Pons (tissue), 1 donor: Measurements from ENCODE around the gene CYP17A1.
"Not testable (repeated sequence)": the region's sequence is repeated elsewhere in the genome, so short reads cannot be mapped to it uniquely, and the experiment has no call there.

Experiments
- DNase-seq: peaks from one replicate; pipeline ENCODE4 v3.0.0-alpha.2; 2016; ENCODE audit warnings: low spot score

Gene CYP17A1

GRCh38 chr10:102837230-102837721 is at the start of gene CYP17A1:
Gene CYP17A1 (minus strand): TSS chr10:102837413. CDS start chr10:102837361, 52 bp downstream.
- DNase-seq, result no peak

- no peak for DNase-seq
Observed at GRCh38 chr10:102880256-102880655, 43.0 kb upstream of the CYP17A1 start.

- DNase-seq, result no peak
Observed at GRCh38 chr10:102878629-102879028, 41.4 kb upstream of the CYP17A1 start.

- DNase-seq, result no peak
Observed at GRCh38 chr10:102876747-102877153, 39.5 kb upstream of the CYP17A1 start.

GRCh38 chr10:102872163-102872562 is 35.0 kb upstream of the CYP17A1 start:
- no peak for DNase-seq

- DNase-seq, result no peak
Observed at GRCh38 chr10:102870221-102870620, 33.0 kb upstream of the CYP17A1 start.

- no peak for DNase-seq
Observed at GRCh38 chr10:102869258-102870198, 32.3 kb upstream of the CYP17A1 start, which contains the start of gene AS3MT. Gene AS3MT (plus strand): TSS chr10:102869470. CDS start chr10:102869593, 123 bp downstream.

GRCh38 chr10:102868911-102869257 is 31.7 kb upstream of the CYP17A1 start:
- DNase-seq, result no peak

GRCh38 chr10:102865620-102866019 is 28.4 kb upstream of the CYP17A1 start:
- DNase-seq, result no peak

- no peak for DNase-seq
Observed at GRCh38 chr10:102863660-102864059, 26.4 kb upstream of the CYP17A1 start.

GRCh38 chr10:102859911-102860310 is 22.7 kb upstream of the CYP17A1 start:
- DNase-seq, result no peak

GRCh38 chr10:102856758-102857424 is 19.7 kb upstream of the CYP17A1 start:
- no peak for DNase-seq

GRCh38 chr10:102855731-102856436 is 18.7 kb upstream of the CYP17A1 start:
- not testable (repeated sequence) for DNase-seq

GRCh38 chr10:102853237-102853636 is 16.0 kb upstream of the CYP17A1 start:
- DNase-seq, result not testable (repeated sequence)

GRCh38 chr10:102850025-102850518 is 12.9 kb upstream of the CYP17A1 start:
- DNase-seq, result no peak

GRCh38 chr10:102845352-102845902 is 8.2 kb upstream of the CYP17A1 start:
- DNase-seq, result no peak

GRCh38 chr10:102844190-102844776 is 7.1 kb upstream of the CYP17A1 start:
- DNase-seq, result not testable (repeated sequence)

- not testable (repeated sequence) for DNase-seq
Observed at GRCh38 chr10:102843139-102843538, 5.9 kb upstream of the CYP17A1 start.

GRCh38 chr10:102841827-102842345 is 4.7 kb upstream of the CYP17A1 start:
- no peak for DNase-seq

GRCh38 chr10:102838276-102838927 is 1.2 kb upstream of the CYP17A1 start:
- not testable (repeated sequence) for DNase-seq
